A549 (cell line): ENCODE data around the gene METAP2. TPM values are rescaled to one million over a fixed set of nuclear protein-coding genes. Genes with fewer than 3 reads are reported as not detected.

Source experiments
- ATAC-seq, 2 experiments: fragments of 200-7000 bp in 1 of 2; fragments of >200 bp in 1 of 2; cut with Nextera tagmentation in 1 of 2; cut with Tn5 transposase in 1 of 2; 3 replicates each; pipeline versions ENCODE4 v1.8.0 to v1.9.1; 2018 to 2020; ENCODE audit warnings: mild to moderate bottlenecking in 1 of 2, moderate library complexity in 1 of 2
- CTCF ChIA-PET: fragments of 300-600 bp; sonication (Branson Sonifier 250); formaldehyde crosslinking; extraction: SDS; loops from one replicate; lab custom pipeline; 2021; ENCODE audit warnings: antibody characterized with exemption, inconsistent platforms; lab: Yijun Ruan, JAX
- POLR2A ChIA-PET: fragments of 350-600 bp; formaldehyde crosslinking; extraction: SDS; loops from one replicate; lab custom pipeline; 2021; ENCODE audit warnings: antibody characterized with exemption, inconsistent platforms; lab: Yijun Ruan, JAX
- DNase-seq, 2 experiments: peaks; one replicate each; pipeline versions ENCODE4 v3.0.0 to v3.0.0-alpha.2; 2011 to 2016; ENCODE audit warnings: low read depth in 1 of 2, low spot score in 1 of 2
- FAIRE-seq: peaks from 2 replicates; lab custom pipeline; 2011; peaks lifted over from hg19 to GRCh38; lab: Jason Lieb, UNC
- H3K27ac ChIP-seq, 2 experiments: fragments of >200 bp; sonication (Bioruptor Twin); formaldehyde crosslinking; 3 replicates each; pipeline ENCODE4 v1.5.1; 2016 to 2017
- H3K4me1 ChIP-seq: fragments of >200 bp; sonication (Bioruptor Twin); formaldehyde crosslinking; 3 replicates; pipeline ENCODE4 v1.6.1; 2016
- H3K4me2 ChIP-seq: fragments of >200 bp; sonication (Bioruptor Twin); formaldehyde crosslinking; 3 replicates; pipeline ENCODE4 v1.6.1; 2016
- H3K4me3 ChIP-seq: fragments of >200 bp; sonication (Bioruptor Twin); formaldehyde crosslinking; 3 replicates; pipeline ENCODE4 v1.5.1; 2016
- H3K9me3 ChIP-seq: fragments of >200 bp; sonication (Bioruptor Twin); formaldehyde crosslinking; 3 replicates; pipeline ENCODE4 v1.6.1; 2016
- CEBPB ChIP-seq, 2 experiments: fragments of >200 bp in 1 of 2; sonication (Bioruptor Twin) in 1 of 2; formaldehyde crosslinking in 1 of 2; IDR thresholded peaks; 2 replicates each; pipeline ENCODE4 v1.6.1; 2012 to 2016
- ELK1 ChIP-seq: fragments of 150-350 bp; IDR thresholded peaks from 2 replicates; pipeline ENCODE4 v1.6.1; 2014; ENCODE audit warnings: low read depth, mild to moderate bottlenecking, low read length
- FOSB ChIP-seq: fragments of 250-450 bp; sonication (Bioruptor Pico); IDR thresholded peaks from 2 replicates; pipeline ENCODE4 v1.5.0; 2020; ENCODE audit warnings: mild to moderate bottlenecking, moderate library complexity
- FOXS1 ChIP-seq: fragments of 250-450 bp; sonication (Bioruptor Pico); IDR thresholded peaks from 2 replicates; pipeline ENCODE4 v1.5.0; 2020; ENCODE audit warnings: mild to moderate bottlenecking, moderate library complexity
- HDAC2 ChIP-seq: fragments of 200-600 bp; sonication (generic); IDR thresholded peaks from 2 replicates; pipeline ENCODE4 v1.6.1; 2016
- HOXA7 ChIP-seq: fragments of 250-450 bp; sonication (Bioruptor Pico); IDR thresholded peaks from 2 replicates; pipeline ENCODE4 v1.5.0; 2020; ENCODE audit warnings: mild to moderate bottlenecking, moderate library complexity
- MYC ChIP-seq: IDR thresholded peaks from 2 replicates; pipeline ENCODE4 v1.6.1; 2012; ENCODE audit warnings: mild to moderate bottlenecking, inconsistent platforms, low read length, improper control_type of control experiment, borderline replicate concordance
- NR3C1 ChIP-seq: fragments of >200 bp; sonication (Bioruptor Twin); formaldehyde crosslinking; IDR thresholded peaks from 3 replicates; pipeline ENCODE4 v1.6.1; 2017
- PBX3 ChIP-seq: IDR thresholded peaks from 2 replicates; pipeline ENCODE4 v1.6.1; 2012
- PHF8 ChIP-seq: fragments of 200-600 bp; sonication (generic); IDR thresholded peaks from 2 replicates; pipeline ENCODE4 v1.6.1; 2016; ENCODE audit warnings: low read depth, mild to moderate bottlenecking, antibody characterized with exemption, moderate library complexity, borderline replicate concordance
- RNF2 ChIP-seq: fragments of 200-600 bp; sonication (generic); IDR thresholded peaks from 2 replicates; pipeline ENCODE4 v1.6.1; 2016; ENCODE audit warnings: low read depth, mild to moderate bottlenecking, antibody characterized with exemption, moderate library complexity, borderline replicate concordance
- TFCP2L1 ChIP-seq: fragments of 250-450 bp; sonication (Bioruptor Pico); IDR thresholded peaks from 2 replicates; pipeline ENCODE4 v1.5.0; 2021; ENCODE audit warnings: mild to moderate bottlenecking
- ZSCAN20 ChIP-seq: fragments of 250-450 bp; sonication (Bioruptor Pico); IDR thresholded peaks from 2 replicates; pipeline ENCODE4 v1.8.0; 2022; ENCODE audit warnings: mild to moderate bottlenecking, moderate library complexity
- WGBS: methylation state at CpG from one replicate; pipeline ENCODE4 v1.1.6; 2017; ENCODE audit errors: missing lambda C conversion rate; 5-methylcytosine and 5-hydroxymethylcytosine counted together
- polyA plus RNA-seq, 4 experiments: library from polyadenylated mRNA; depleted of rRNA in 3 of 4; stranded (reverse); fragments of >200 nt; fragmentation: RNase III in 1 of 4; extraction: RNeasy Plus Mini Kit Qiagen cat#74134 plus additional on column Dnase treatment in 1 of 4; gene quantifications; 2 replicates in 3 of 4; 3 replicates in 1 of 4; pipeline ENCODE4 v1.2.3, GENCODE V29; 2011 to 2017
- small RNA-seq, 6 experiments: library from RNA; depleted of rRNA; stranded (forward); fragments of <200 nt; gene quantifications; one replicate each; pipeline ENCODE3, GENCODE V24; 2012

METAP2 gene
- polyA plus RNA-seq, 2 of the 4 experiments (the other 2 are of a cell fraction) = 205 to 219 TPM

- TF ChIP-seq ELK1 = no peak
- no peak for TF ChIP-seq HDAC2
- TF ChIP-seq TFCP2L1 (CRISPR knock-in tag) = no peak
- no peak for TF ChIP-seq NR3C1
Measured at GRCh38 chr12:95554532-95555071, 80.7 kb downstream of the METAP2 start (continued).

- H3K27ac ChIP-seq = no peak overlapping the region
- 27% methylated on average over 1 of the region's 1 CpG for WGBS
- no peak for ATAC-seq
- CTCF ChIA-PET = interaction anchor here (0.6 to 0.9 kb wide), 2 partner anchors 17 to 737 kb away, joined by 3 to 4 read pairs; no protein-coding TSS in a partner anchor
- POLR2A ChIA-PET = no interaction called here
- no peaks in the 10 kb centered on the region for H3K4me1 ChIP-seq
- no peaks in the 10 kb centered on the region for H3K9me3 ChIP-seq
- FAIRE-seq = no peak
- no peak overlapping the region for H3K4me2 ChIP-seq
- TF ChIP-seq HOXA7 (CRISPR knock-in tag) (no peak), ZSCAN20 (CRISPR knock-in tag) (no peak), NR3C1 (no peak), FOSB (CRISPR knock-in tag) (no peak), MYC (no peak), RNF2 (no peak), CEBPB (IDR thresholded peaks at IDR 0.05) (no peak), PBX3 (no peak), FOXS1 (CRISPR knock-in tag) (no peak), PHF8 (no peak)
- no peak for DNase-seq
- no peak overlapping the region for H3K4me3 ChIP-seq
Measured at GRCh38 chr12:95557625-95558024, 83.7 kb downstream of the METAP2 start.

Small RNAs within 50 kb of the gene (small RNA-seq; reads per million reads assigned to genes)
- gene RNU6-735P = 0 to 0.43 (median 0) reads per million in 6 experiments

Other genes starting within 250 kb of the METAP2 start
- gene USP44, start 77.3 kb downstream of the METAP2 start, polyA plus RNA-seq (2011; rRNA removed) = 3.1 and 3.8 TPM in 2 replicates
- gene USP44, start 77.3 kb downstream of the METAP2 start, polyA plus RNA-seq (2017; fragmentation: RNase III; extraction: RNeasy Plus Mini Kit Qiagen cat#74134 plus additional on column Dnase treatment) = 0.50 to 0.66 TPM (median 0.59 TPM) in 3 replicates